IPS-18a (cell line): ENCODE data around the gene PRKAR2B.

Experiments
- H3K27ac ChIP-seq: one replicate; pipeline ENCODE4 v1.5.1; 2013; ENCODE audit warnings: low read length
- H3K27me3 ChIP-seq: one replicate; pipeline ENCODE4 v1.6.1; 2013; ENCODE audit warnings: mild to moderate bottlenecking, low read length; ENCODE audit not compliant: control insufficient read depth, insufficient read depth
- H3K36me3 ChIP-seq: one replicate; pipeline ENCODE4 v1.6.1; 2013; ENCODE audit warnings: low read depth, low read length; ENCODE audit not compliant: control insufficient read depth
- H3K4me1 ChIP-seq: one replicate; pipeline ENCODE4 v1.6.1; 2013; ENCODE audit warnings: low read depth, low read length; ENCODE audit not compliant: control insufficient read depth
- H3K4me3 ChIP-seq: one replicate; pipeline ENCODE4 v1.5.1; 2013; ENCODE audit warnings: low read length
- H3K9ac ChIP-seq: one replicate; pipeline ENCODE4 v1.6.1; 2013; ENCODE audit warnings: mild to moderate bottlenecking, low read length, moderate library complexity
- H3K9me3 ChIP-seq: one replicate; pipeline ENCODE4 v1.6.1; 2013; ENCODE audit warnings: low read depth, low read length; ENCODE audit not compliant: control insufficient read depth

The PRKAR2B gene

GRCh38 chr7:107171496-107171895, 127.0 kb downstream of the PRKAR2B start:
- Histone ChIP-seq H3K27ac (no peak overlapping the region), H3K4me1 (peaks cover 35% of the 10 kb centered on the region), H3K9me3 (no peaks in the 10 kb centered on the region), H3K4me3 (no peak overlapping the region), H3K27me3 (no peaks in the 10 kb centered on the region), H3K9ac (no peak overlapping the region), H3K36me3 (no peaks in the 10 kb centered on the region)

- Histone ChIP-seq H3K27me3 (no peaks in the 10 kb centered on the region), H3K4me3 (no peak overlapping the region), H3K36me3 (no peaks in the 10 kb centered on the region), H3K27ac (peak overlapping the region; percentile 28), H3K9me3 (no peaks in the 10 kb centered on the region), H3K9ac (no peak overlapping the region), H3K4me1 (peaks cover 28% of the 10 kb centered on the region)
Observed at GRCh38 chr7:107172276-107173032, 127.9 kb downstream of the PRKAR2B start.

GRCh38 chr7:107173191-107173590, 128.7 kb downstream of the PRKAR2B start:
- no peak overlapping the region for H3K9ac ChIP-seq
- H3K36me3 ChIP-seq: no peaks in the 10 kb centered on the region
- H3K4me3 ChIP-seq: no peak overlapping the region
- no peaks in the 10 kb centered on the region for H3K9me3 ChIP-seq
- H3K27me3 ChIP-seq: no peaks in the 10 kb centered on the region
- peak overlapping the region; percentile 28 for H3K27ac ChIP-seq
- peaks cover 28% of the 10 kb centered on the region for H3K4me1 ChIP-seq

- Histone ChIP-seq H3K4me3 (no peak overlapping the region), H3K27me3 (no peaks in the 10 kb centered on the region), H3K9ac (peak overlapping the region; percentile 11), H3K9me3 (no peaks in the 10 kb centered on the region), H3K27ac (peak overlapping the region; percentile 28), H3K4me1 (peaks cover 28% of the 10 kb centered on the region), H3K36me3 (no peaks in the 10 kb centered on the region)
Observed at GRCh38 chr7:107173691-107174406, 129.3 kb downstream of the PRKAR2B start.

- Histone ChIP-seq H3K4me1 (peaks cover 7% of the 10 kb centered on the region), H3K36me3 (peaks cover 22% of the 10 kb centered on the region), H3K4me3 (no peak overlapping the region), H3K9ac (no peak overlapping the region), H3K27me3 (no peaks in the 10 kb centered on the region), H3K9me3 (no peaks in the 10 kb centered on the region), H3K27ac (no peak overlapping the region)
Observed at GRCh38 chr7:107179326-107180164, 135.0 kb downstream of the PRKAR2B start.

- Histone ChIP-seq H3K36me3 (peaks cover 22% of the 10 kb centered on the region), H3K27me3 (no peaks in the 10 kb centered on the region), H3K9me3 (no peaks in the 10 kb centered on the region), H3K4me3 (no peak overlapping the region), H3K9ac (no peak overlapping the region), H3K27ac (no peak overlapping the region), H3K4me1 (no peaks in the 10 kb centered on the region)
Observed at GRCh38 chr7:107180378-107180777, 135.9 kb downstream of the PRKAR2B start.

GRCh38 chr7:107181172-107181571, 136.7 kb downstream of the PRKAR2B start:
- no peak overlapping the region for H3K4me3 ChIP-seq
- no peak overlapping the region for H3K9ac ChIP-seq
- no peaks in the 10 kb centered on the region for H3K4me1 ChIP-seq
- no peaks in the 10 kb centered on the region for H3K9me3 ChIP-seq
- peaks cover 28% of the 10 kb centered on the region for H3K36me3 ChIP-seq
- no peak overlapping the region for H3K27ac ChIP-seq
- no peaks in the 10 kb centered on the region for H3K27me3 ChIP-seq

GRCh38 chr7:107185716-107186115, 141.2 kb downstream of the PRKAR2B start:
- Histone ChIP-seq H3K9me3 (no peaks in the 10 kb centered on the region), H3K27ac (no peak overlapping the region), H3K4me1 (no peaks in the 10 kb centered on the region), H3K27me3 (no peaks in the 10 kb centered on the region), H3K4me3 (no peak overlapping the region), H3K36me3 (peaks cover 61% of the 10 kb centered on the region), H3K9ac (no peak overlapping the region)

- Histone ChIP-seq H3K27ac (no peak overlapping the region), H3K9me3 (no peaks in the 10 kb centered on the region), H3K36me3 (peaks cover 65% of the 10 kb centered on the region), H3K4me3 (no peak overlapping the region), H3K9ac (no peak overlapping the region), H3K27me3 (no peaks in the 10 kb centered on the region), H3K4me1 (no peaks in the 10 kb centered on the region)
Observed at GRCh38 chr7:107186240-107186639, 141.7 kb downstream of the PRKAR2B start.

GRCh38 chr7:107187774-107188173, 143.3 kb downstream of the PRKAR2B start:
- H3K27me3 ChIP-seq: no peaks in the 10 kb centered on the region
- H3K9ac ChIP-seq: no peak overlapping the region
- H3K4me1 ChIP-seq: no peaks in the 10 kb centered on the region
- no peaks in the 10 kb centered on the region for H3K9me3 ChIP-seq
- no peak overlapping the region for H3K4me3 ChIP-seq
- H3K36me3 ChIP-seq: peaks cover 68% of the 10 kb centered on the region
- no peak overlapping the region for H3K27ac ChIP-seq

GRCh38 chr7:107190090-107190489, 145.6 kb downstream of the PRKAR2B start:
- no peaks in the 10 kb centered on the region for H3K27me3 ChIP-seq
- H3K9ac ChIP-seq: no peak overlapping the region
- H3K27ac ChIP-seq: no peak overlapping the region
- H3K4me3 ChIP-seq: no peak overlapping the region
- no peaks in the 10 kb centered on the region for H3K9me3 ChIP-seq
- H3K36me3 ChIP-seq: peaks cover 62% of the 10 kb centered on the region
- no peaks in the 10 kb centered on the region for H3K4me1 ChIP-seq
